HG02885 (cell line): ENCODE measurements around the gene MEIS2.

Experiments used
- ATAC-seq: cut with Tn5 transposase; IDR thresholded peaks from one replicate; pipeline ENCODE4 v1.9.1; 2021; ENCODE audit warnings: mild to moderate bottlenecking; ENCODE audit not compliant: unreplicated experiment, poor library complexity

Gene MEIS2

GRCh38 chr15:36885771-36886170, 214.6 kb downstream of the MEIS2 start:
- no peak for ATAC-seq

DNA sequence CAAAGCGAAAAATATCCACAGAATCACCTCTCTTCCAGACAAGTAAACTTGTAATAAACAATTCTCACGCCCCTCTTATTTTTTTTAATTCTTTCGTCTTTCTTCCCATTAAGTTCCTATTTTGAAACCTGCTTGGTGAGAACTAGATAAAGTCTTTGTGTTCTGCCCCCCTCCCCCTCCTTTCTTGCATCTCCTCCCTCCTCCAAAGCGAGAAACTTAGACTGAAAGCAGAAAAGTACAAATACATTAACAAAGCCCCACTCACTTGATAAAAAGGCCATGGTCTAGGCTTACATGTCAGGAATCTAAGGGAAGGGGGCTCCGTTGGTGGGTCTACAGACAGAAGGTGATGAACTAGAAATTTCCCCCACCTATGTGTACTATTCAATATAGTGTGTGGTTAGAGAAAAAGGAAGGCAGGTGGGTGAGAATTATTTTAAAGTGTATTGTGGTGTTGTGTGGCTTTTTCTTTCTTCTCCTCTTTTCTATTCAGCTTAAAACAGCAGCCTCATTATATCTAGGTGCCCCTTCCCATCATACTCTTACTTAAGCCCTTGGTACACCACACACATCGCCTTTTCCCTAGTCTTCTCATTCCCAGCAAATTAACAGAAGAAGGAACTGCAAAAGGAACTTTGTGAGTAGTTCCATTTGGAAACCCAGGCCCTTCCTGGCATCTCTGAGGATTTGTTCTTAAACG, 215.3 kb downstream of the MEIS2 start:
- no peak for ATAC-seq

DNA sequence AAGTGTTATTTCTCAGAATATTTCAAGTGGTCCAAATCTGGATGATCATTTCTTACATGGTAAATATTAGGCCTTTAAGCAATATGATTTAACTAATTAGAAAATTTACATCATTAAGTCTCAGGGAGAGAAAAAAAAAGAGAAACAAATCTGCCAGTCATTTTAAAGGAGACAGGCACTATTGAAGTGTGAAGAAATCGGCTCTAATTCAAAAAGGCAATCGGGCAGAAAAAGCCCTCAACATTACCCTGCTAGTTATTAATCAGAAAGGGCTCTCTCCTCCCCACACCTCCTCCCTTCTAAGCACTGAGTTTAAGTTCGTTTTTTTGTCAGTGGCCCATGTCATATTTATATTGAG, 215.9 kb downstream of the MEIS2 start:
- no peak for ATAC-seq

DNA sequence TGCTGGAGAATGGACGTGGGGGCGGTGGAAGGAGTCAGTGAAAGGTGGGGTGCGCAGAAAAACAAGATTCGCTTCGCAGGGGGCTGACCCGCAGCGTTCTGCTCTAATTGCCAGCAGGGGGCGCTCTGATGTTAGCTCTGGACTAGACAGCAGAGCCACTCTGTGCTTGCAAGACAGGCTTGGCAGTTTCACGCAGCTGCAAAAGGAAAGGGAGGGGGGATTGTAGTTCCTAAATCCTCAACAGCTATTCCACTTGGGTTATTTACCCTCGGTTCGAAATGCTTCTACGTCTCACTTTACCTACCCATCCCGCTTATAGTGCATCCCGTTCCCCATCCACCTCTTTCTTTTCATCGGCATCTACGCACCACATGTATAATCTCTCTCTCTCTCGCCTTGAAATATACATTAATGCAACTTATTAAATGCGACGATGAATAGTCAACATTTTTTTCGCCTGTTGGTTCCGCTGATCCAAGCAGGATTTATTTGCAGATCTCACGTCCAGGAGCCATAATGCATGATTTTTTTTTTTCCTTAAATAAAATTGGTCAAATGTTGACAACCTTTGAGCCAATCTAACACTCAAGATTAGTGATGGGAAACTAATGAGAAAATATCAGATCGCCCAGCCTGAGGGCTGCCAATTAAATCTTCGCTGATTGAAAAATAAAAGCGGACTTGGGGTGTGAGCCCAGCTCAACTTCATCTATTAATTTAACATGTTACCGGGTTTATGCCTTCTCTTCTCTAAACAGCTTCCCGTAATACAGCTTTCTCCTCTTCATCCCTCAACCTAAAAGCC, 216.4 kb downstream of the MEIS2 start:
- ATAC-seq: peak; percentile 92

- ATAC-seq: no peak
Measured at GRCh38 chr15:36882487-36883131, 217.7 kb downstream of the MEIS2 start.

- ATAC-seq: no peak
Measured at GRCh38 chr15:36882056-36882455, 218.3 kb downstream of the MEIS2 start.

DNA sequence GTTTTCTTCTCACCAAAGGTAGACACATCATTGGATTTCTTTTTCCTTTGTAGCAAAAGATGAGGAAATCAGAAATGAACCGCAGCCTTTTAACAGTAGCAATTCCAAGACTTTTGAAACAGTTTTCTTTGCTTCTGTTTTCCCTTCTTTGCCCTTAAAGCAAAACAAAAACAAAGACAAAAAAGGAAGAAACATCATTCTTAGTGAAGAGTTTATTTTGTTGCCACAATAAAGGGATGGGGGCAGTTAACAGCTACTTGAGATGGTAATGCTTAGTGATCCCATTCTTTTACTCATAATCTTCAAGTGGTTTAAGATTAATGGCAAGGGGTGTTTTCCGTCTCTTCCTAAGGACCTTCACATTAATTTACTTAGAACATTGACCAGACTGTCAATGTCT, 218.8 kb downstream of the MEIS2 start:
- no peak for ATAC-seq

GRCh38 chr15:36880913-36881460, 219.4 kb downstream of the MEIS2 start:
- ATAC-seq: no peak

GRCh38 chr15:36880224-36880912, 220.0 kb downstream of the MEIS2 start:
- no peak for ATAC-seq

DNA sequence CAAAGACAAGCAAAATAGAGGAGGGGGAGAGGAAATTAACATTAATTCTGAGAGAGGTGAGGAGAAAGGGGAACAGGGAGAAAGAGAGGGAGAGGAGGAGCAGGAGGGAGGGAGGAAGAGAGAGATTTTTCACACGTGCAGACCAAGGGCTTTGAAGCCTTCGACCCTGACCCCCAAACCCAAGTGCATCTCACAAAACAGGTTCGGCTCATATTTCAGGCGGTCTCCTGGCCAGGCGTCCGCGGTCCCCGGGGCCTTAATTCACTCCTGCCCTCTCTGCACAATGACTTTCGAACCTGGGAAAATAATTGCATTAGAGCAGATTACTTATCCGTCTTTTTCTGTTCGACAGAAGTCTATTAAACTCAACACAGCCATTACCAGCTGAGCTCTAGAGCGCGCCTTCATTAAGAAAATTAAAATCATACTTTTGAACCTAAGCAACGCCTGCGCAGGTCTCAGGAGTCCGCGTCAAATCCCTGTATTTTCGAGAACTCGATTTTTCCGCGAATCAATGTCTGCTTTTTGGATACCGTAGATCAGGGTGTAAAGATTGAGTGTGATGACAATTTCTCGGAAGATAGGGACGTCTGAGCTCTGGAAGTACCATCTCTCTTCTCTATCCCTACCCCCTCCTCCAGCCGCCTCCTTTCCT, 220.7 kb downstream of the MEIS2 start:
- ATAC-seq: no peak

DNA sequence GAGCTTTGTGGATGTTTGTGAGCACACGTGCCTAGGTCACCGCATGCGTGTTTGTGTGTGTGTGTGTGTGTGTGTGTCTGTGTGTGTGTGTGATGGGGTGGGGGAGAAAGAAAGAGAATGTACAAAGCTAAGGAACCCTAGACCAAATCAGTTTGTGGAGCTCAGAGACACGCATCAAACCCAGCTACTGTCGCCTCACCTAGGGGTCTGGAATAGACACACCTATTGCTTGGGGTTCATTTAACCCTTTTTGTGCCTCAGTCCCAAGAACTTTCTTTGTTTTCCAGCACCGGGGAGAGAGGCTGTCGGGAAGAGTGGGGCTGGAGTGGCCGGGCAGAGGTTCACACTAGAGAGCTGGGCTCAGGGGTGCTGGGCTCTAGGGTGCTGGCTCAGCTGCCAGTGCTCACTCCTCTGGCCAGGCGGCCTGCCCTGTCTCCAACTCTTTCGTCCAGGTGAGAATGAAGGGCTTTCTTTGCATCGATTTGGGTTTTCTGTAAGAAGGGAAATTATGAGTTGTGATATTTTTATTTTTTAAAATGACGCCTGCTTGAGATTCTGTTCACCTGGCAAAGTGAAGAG, 221.6 kb downstream of the MEIS2 start:
- ATAC-seq: no peak

DNA sequence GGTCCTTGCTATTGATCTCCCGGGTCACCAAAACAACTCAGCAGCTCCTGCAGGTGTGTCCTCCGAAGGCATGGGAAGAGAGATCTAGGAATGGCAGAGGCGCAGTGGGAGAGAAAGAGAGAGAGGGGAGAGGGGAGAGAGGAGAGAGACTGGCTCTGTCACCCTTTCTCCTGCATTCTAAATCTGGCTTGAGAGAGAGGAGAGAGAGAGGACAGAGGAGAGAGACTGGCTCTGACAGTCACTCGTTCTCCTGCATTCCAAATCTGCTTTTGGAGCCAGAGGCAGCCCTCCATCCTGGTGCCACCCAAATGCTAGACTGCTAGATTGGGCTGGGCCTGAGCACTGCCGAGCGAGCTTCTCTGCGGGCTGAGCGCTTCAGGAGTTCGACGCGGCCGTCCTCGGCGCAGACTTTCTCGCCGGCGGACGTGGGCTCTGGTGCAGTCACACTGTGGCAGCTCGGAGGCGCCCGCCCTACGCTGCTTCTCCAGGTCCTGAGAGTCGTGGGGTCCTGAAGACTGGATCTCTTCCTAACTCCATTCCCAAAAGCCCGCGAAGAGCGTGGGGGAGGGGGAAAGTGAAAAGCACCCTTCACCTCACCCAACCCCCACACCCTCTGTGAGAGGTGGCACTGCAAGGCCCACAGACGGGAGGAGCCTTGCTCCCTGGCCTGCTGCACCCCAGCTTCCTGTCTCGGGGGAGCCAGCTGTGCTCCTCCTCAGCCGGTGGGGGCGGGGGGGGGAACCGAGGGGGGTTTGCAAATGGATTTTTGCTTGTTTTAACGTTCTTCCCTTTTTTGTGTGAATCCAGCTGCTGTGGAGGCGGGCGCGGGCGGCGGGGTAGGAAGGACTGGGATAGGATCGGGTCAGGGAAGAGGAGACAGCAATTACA, 222.3 kb downstream of the MEIS2 start:
- ATAC-seq: peak; percentile 63

DNA sequence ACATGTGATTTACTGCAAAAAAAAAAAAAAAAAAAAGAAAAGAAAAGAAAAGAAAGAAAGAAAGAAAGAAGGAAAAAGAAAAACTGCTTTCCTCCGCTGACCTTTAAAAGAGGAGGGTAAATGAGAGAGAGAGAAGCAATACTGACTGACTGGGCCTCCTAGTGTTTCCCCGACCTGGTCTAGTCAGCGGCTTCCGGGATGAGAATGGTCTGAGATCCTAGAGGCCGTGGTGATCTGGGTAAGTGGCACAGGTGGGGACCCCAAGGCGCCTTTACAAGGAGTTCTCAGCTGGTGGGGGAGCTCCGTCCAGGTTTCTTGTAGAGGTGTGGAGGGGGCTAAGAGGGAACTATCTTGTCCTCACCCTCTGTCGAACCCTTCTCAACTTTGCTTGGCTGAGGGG, 223.1 kb downstream of the MEIS2 start:
- no peak for ATAC-seq

GRCh38 chr15:36875740-36876334, 224.5 kb downstream of the MEIS2 start:
- no peak for ATAC-seq

- no peak for ATAC-seq
Measured at GRCh38 chr15:36874930-36875329, 225.4 kb downstream of the MEIS2 start.

DNA sequence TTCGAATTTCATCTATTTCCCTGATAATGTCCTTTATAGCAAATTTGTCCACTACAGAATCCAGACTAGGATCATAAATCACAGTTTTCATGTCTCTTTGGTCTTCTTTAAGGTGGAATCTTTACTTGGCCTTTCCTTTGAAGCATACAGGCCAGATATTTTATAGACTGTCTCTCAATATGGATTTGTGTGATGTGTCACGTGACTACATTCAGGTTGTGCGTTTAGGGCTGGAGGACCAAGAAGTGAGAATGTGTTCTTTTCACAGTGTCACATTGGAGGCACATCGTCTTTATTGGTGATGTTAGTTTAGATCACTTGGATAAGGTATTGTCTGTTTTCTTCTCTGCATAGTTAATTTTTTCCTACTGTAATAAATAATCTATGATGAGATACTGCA, 232.9 kb downstream of the MEIS2 start:
- no peak for ATAC-seq

GRCh38 chr15:36866896-36867295, 233.5 kb downstream of the MEIS2 start:
- ATAC-seq: no peak

DNA sequence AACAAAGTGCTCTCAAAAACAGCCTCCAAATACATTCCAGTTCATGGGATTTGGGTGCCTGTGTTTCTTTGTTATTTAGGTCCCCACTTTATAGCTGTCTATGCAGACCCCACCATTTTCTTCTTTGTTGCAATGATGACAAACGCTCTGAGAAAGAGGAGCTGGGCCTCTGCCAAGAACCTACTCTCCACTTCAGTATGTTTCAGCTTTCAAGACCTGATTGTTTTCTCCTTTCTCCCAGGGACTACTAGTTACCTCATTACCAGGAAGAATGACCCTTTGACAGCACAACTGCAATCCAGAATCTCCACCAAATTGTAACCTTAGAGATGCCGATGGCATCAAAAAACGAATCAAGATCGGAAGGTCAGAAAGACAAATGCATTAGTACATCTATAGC, 236.8 kb downstream of the MEIS2 start:
- ATAC-seq: no peak
